NT2/D1 (cell line): ENCODE data around the gene CLCA4.

Experiments used
- SUZ12 ChIP-seq: IDR thresholded peaks from 2 replicates; pipeline ENCODE4 v1.6.1; 2011; ENCODE audit not compliant: insufficient read length, insufficient read depth; ENCODE audit errors: extremely low read depth
- YY1 ChIP-seq: IDR thresholded peaks from 2 replicates; pipeline ENCODE4 v1.6.1; 2011; ENCODE audit not compliant: insufficient read length, insufficient read depth
- ZNF274 ChIP-seq: IDR thresholded peaks from 2 replicates; pipeline ENCODE4 v1.6.1; 2011; ENCODE audit warnings: mild to moderate bottlenecking, low read depth, low read length

DNA sequence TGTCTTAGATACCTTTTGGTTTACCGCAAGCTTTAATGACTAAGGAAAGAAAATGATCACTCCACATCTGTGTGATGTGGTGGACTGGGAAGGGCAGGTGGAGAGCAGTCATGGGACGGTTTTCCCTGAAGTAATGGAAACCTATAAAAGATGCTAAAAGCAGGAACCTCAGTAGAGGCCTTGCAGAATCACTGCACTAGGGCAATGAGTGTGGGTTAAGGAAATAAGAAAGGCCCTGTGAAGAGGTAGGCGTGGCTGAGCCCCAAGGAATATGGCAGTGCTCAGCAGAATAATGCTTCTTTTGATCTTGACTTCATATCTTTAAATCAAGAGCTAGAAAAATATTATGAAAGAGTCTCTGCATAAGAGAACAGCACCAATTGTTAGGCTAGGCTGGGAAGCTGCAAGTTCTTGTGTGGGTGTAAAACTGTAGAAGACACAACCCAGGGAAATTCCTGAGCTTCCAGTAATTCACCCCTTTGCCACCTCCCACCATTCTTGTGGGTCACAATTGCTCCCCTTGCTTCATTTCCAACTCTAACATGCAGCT is 49.9 kb downstream of the CLCA4 start:
- TF ChIP-seq YY1: no peak
- TF ChIP-seq ZNF274: no peak
- no peak for TF ChIP-seq SUZ12
